ENCODE data around the gene NR4A1.

Gene NR4A1

GRCh38 chr12:52027085-52027843 is 24.0 kb upstream of the NR4A1 start:
- H3K4me3 Mint-ChIP-seq: no peak overlapping the region
- no peaks in the 10 kb centered on the region for H3K9me3 Mint-ChIP-seq
- ATAC-seq (no peak), DNase-seq (ENCODE audit: low spot score in 2 of 2) (no peak)
- peaks cover 18% of the 10 kb centered on the region for H3K36me3 Mint-ChIP-seq
- H3K27ac Mint-ChIP-seq: no peak overlapping the region
- peaks cover 38% of the 10 kb centered on the region for H3K4me1 Mint-ChIP-seq

GRCh38 chr12:52029685-52030084 is 21.6 kb upstream of the NR4A1 start:
- ATAC-seq: no peak
- no peaks in the 10 kb centered on the region for H3K9me3 Mint-ChIP-seq

DNA sequence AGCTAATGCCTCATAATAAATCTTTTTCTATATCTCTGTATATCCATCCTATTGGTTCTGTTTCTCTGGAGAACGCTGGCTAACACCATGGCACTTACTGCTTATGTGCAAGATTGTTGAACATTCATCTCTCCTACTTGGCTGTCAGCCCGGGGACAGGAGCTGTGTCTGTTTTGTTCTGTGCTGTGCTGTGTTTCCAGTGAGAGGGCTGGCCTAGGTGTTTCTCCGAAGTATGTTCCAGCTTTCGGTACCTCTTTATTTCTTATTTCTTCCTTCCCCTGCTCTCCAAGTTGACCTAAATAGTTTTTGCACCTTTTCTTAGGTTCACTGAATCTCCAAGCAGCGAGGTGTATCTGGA is 18.8 kb upstream of the NR4A1 start:
- no peak for ATAC-seq

More at GRCh38 chr12:52029685-52030084, 21.6 kb upstream of the NR4A1 start:
- Mint-ChIP-seq H3K4me3 (no peak overlapping the region), H3K4me1 (peaks cover 40% of the 10 kb centered on the region), H3K36me3 (peaks cover 21% of the 10 kb centered on the region), H3K27ac (no peak overlapping the region)
- DNase-seq (ENCODE audit: low spot score in 2 of 2): no peak

GRCh38 chr12:52032804-52033445 is 18.3 kb upstream of the NR4A1 start:
- H3K36me3 Mint-ChIP-seq: peaks cover 13% of the 10 kb centered on the region
- peak overlapping the region; percentile 93 for H3K27ac Mint-ChIP-seq
- ATAC-seq (peak; percentile 97), DNase-seq (ENCODE audit: low spot score in 2 of 2) (peak; percentile 75 to 93)
- no peaks in the 10 kb centered on the region for H3K9me3 Mint-ChIP-seq
- peak overlapping the region; percentile 68 for H3K4me3 Mint-ChIP-seq
- peaks cover 35% of the 10 kb centered on the region for H3K4me1 Mint-ChIP-seq

More for the DNA sequence above, 18.8 kb upstream of the NR4A1 start:
- Mint-ChIP-seq H3K4me1 (peaks cover 35% of the 10 kb centered on the region), H3K27ac (peak overlapping the region; percentile 93), H3K9me3 (no peaks in the 10 kb centered on the region), H3K36me3 (peaks cover 13% of the 10 kb centered on the region), H3K4me3 (peak overlapping the region; percentile 68)
- DNase-seq (ENCODE audit: low spot score in 2 of 2): no peak

- Mint-ChIP-seq H3K36me3 (peaks cover 13% of the 10 kb centered on the region), H3K9me3 (no peaks in the 10 kb centered on the region), H3K27ac (peak overlapping the region; percentile 93), H3K4me3 (peak overlapping the region; percentile 68), H3K4me1 (peaks cover 41% of the 10 kb centered on the region)
- DNase-seq (ENCODE audit: low spot score in 2 of 2) (no peak), ATAC-seq (no peak)
Observed at GRCh38 chr12:52033446-52034140, 17.6 kb upstream of the NR4A1 start.

DNA sequence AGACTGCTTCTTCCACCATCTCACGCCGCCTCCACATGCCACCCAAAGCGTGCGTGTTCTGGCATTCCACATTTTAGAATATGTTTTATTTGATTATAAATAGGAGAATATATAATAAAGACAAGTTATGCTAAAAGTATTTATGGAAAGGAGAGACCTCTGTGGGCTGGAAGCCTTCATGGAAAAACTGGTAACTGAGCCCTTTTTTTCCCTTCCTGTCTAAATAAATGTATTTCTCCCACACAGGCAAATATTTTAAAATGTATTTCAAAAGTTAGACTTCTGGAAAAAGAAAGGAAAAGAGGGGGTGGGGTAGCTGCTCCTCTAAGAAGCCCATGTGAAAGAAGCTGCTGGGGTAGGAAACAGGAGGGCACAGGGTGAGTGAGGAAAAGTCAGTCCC is 16.1 kb upstream of the NR4A1 start:
- no peak overlapping the region for H3K27ac Mint-ChIP-seq
- no peak for DNase-seq (ENCODE audit: low spot score in 2 of 2)
- H3K36me3 Mint-ChIP-seq: peaks cover 13% of the 10 kb centered on the region
- peak overlapping the region; percentile 68 for H3K4me3 Mint-ChIP-seq
- H3K9me3 Mint-ChIP-seq: no peaks in the 10 kb centered on the region
- H3K4me1 Mint-ChIP-seq: peaks cover 54% of the 10 kb centered on the region
- ATAC-seq: no peak

DNA sequence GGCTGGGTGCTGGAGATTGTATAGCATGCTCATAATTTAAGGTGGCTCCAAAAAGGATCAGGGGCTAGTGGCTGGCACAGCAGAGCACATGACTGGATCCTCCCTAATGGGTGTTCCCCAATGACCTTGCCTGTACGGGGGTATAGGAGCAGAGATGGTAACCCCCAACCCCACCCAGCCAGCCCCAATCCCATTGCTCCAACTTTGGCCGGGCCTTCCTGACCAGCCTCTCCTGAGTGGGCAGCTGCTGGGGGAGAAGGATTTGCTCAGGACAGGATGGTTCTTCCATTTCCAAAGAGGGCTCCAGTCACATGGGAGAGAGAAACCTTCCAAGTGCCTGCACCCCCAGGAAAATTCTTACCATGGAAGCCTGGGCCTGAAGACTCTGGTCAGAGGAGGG is 15.3 kb upstream of the NR4A1 start:
- Mint-ChIP-seq H3K4me3 (peak overlapping the region; percentile 68), H3K4me1 (peaks cover 61% of the 10 kb centered on the region), H3K27ac (no peak overlapping the region), H3K9me3 (no peaks in the 10 kb centered on the region), H3K36me3 (peaks cover 13% of the 10 kb centered on the region)
- no peak for ATAC-seq
- DNase-seq (ENCODE audit: low spot score in 2 of 2): no peak

DNA sequence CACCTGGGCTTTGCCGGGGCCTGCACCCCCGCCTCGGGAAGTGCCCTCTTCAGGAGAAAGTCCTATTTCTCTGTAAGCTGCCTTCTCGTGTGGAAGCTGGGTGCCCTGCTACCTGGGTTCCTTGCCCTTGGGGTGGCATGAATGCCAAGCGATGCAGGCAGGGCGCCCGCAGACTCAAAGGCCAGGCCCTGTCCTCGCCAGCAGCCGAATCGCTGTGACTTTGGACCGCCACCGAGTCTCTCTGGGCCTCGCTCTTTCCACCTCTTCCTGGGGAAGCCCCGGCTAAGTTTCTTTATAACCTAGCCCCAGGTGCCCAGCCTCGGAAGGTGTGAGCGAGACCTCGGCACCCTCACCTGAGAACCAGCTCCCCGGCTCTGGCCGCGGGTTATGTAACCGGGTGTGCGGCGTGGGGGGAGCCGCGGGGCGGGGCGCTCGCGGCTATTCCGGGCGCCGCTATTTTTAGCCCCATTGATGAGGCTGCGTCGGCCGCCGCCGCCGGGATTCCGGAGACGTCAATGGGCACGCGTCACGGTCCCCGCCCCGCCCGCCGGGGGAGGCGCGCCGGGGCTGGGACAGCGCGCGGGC is 14.6 kb upstream of the NR4A1 start:
- H3K27ac Mint-ChIP-seq: no peak overlapping the region
- DNase-seq (ENCODE audit: low spot score in 2 of 2) (peak; percentile 65 to 84), ATAC-seq (peak; percentile 61)
- peak overlapping the region; percentile 68 for H3K4me3 Mint-ChIP-seq
- no peaks in the 10 kb centered on the region for H3K9me3 Mint-ChIP-seq
- H3K4me1 Mint-ChIP-seq: peaks cover 65% of the 10 kb centered on the region
- H3K36me3 Mint-ChIP-seq: peaks cover 13% of the 10 kb centered on the region

GRCh38 chr12:52037248-52037861 is 13.9 kb upstream of the NR4A1 start:
- no peak for ATAC-seq
- Mint-ChIP-seq H3K27ac (peak overlapping the region; percentile 41), H3K4me1 (peaks cover 67% of the 10 kb centered on the region), H3K9me3 (no peaks in the 10 kb centered on the region), H3K36me3 (peaks cover 19% of the 10 kb centered on the region), H3K4me3 (peak overlapping the region; percentile 68)
- no peak for DNase-seq (ENCODE audit: low spot score in 2 of 2)

GRCh38 chr12:52038447-52038846 is 12.8 kb upstream of the NR4A1 start:
- no peaks in the 10 kb centered on the region for H3K9me3 Mint-ChIP-seq
- H3K36me3 Mint-ChIP-seq: peaks cover 15% of the 10 kb centered on the region
- ATAC-seq: no peak
- H3K4me3 Mint-ChIP-seq: peak overlapping the region; percentile 68
- peak overlapping the region; percentile 41 for H3K27ac Mint-ChIP-seq
- peaks cover 62% of the 10 kb centered on the region for H3K4me1 Mint-ChIP-seq
- no peak for DNase-seq (ENCODE audit: low spot score in 2 of 2)

DNA sequence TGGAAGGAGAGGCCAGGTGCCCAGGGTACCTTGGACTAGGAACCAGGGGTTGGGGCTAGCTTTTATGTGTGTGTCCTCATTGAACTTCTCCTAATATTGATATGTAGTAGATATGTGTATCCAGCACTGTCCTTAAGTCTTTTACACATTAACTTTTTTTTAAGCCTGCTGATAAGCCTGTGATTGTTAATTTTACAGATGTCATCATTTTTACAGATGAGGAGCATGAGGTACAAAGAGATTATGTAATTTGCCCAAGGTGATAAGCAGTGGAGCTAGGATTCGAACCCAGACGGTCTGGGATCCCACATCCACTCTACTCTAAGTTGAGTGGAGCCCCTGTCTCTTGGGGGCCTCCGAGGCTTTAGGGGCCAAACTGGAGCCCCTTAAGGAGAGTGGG is 10.2 kb upstream of the NR4A1 start:
- H3K4me1 Mint-ChIP-seq: peaks cover 53% of the 10 kb centered on the region
- DNase-seq (ENCODE audit: low spot score in 2 of 2): no peak
- no peaks in the 10 kb centered on the region for H3K9me3 Mint-ChIP-seq
- no peak for ATAC-seq
- H3K27ac Mint-ChIP-seq: no peak overlapping the region
- peaks cover 6% of the 10 kb centered on the region for H3K36me3 Mint-ChIP-seq
- H3K4me3 Mint-ChIP-seq: no peak overlapping the region

- H3K4me3 Mint-ChIP-seq: peak overlapping the region; percentile 56
- DNase-seq (ENCODE audit: low spot score in 2 of 2) (no peak), ATAC-seq (peak; percentile 14)
- H3K27ac Mint-ChIP-seq: peak overlapping the region; percentile 87
- peaks cover 6% of the 10 kb centered on the region for H3K36me3 Mint-ChIP-seq
- no peaks in the 10 kb centered on the region for H3K9me3 Mint-ChIP-seq
- peaks cover 50% of the 10 kb centered on the region for H3K4me1 Mint-ChIP-seq
Observed at GRCh38 chr12:52041695-52042123, 9.5 kb upstream of the NR4A1 start.

DNA sequence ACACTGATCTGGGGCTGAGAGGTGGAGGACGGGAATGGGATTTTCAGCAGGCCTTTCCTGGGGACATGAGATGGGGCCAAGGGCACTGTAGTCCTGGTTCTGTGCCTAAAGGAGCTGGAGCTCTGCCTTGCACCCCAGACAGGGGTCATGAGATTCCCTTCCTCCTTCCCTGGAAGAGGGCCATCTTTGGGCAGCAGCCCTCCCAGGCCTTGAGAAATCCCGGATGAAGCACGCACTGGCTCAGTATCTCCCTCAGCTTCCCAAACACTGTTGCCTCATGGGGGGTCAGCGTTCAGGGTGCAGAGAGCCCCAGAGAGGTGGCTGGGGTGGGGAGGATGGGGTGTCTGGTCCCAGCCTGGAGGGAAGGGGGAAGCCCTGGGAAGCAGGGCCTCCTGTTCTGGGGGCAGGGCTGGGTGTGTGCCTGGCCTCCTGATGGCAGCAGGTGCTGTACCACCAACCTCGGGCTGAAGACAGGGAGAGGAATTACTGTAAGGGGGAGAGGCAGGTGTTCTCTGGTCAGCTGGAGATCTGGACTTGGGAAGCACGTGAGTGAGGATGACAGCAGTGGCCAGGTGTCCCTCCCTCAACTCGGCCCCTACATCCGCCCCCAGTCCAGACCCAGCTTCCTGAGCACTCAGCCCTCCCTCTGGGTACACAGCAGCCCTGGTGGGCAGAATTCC is 8.4 kb upstream of the NR4A1 start:
- Mint-ChIP-seq H3K4me3 (no peak overlapping the region), H3K36me3 (peaks cover 12% of the 10 kb centered on the region), H3K9me3 (no peaks in the 10 kb centered on the region), H3K27ac (peak overlapping the region; percentile 87), H3K4me1 (peaks cover 50% of the 10 kb centered on the region)
- DNase-seq (ENCODE audit: low spot score in 2 of 2) (no peak), ATAC-seq (no peak)

DNA sequence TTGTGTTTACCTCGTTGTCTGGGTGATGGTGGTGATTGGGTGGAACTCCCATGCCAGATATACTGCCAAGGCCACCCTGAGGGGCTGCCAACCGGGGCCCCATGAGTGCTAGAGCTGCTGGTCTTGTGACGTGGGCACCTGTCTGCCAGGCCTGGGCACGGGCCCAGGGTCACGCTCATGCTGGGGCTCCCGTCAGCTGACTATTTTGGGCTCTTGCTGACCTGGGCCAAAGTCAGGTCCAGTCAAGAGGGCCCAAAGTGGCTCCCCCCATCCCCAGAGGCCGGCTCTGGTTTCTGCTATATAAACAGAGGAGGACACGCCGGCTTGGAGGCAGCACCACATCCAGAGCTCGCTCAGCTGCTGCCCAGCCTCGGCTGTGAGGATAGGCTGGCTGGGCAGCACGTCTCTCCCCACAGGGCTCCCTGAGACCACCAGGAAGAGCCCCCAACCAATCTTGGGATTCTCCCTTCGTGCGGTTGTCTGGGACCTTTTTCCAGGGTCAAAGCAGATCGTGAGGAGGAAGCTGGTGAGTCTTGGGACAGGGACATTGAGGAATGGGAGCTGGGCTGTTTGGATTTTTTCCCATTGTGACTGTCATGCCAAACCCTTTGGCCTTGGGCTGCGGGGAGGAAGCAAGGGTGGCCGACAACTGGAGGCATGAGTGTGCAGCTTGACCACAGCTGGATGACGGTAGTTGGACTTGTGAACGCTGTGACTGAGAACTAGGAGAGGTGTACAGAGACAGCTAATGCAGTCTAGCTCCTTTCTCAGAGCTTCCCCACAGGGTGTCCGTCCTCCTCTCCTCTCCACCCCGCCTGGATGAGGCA is 7.6 kb upstream of the NR4A1 start:
- peak overlapping the region; percentile 87 for H3K27ac Mint-ChIP-seq
- peaks cover 12% of the 10 kb centered on the region for H3K36me3 Mint-ChIP-seq
- H3K4me1 Mint-ChIP-seq: peaks cover 43% of the 10 kb centered on the region
- no peaks in the 10 kb centered on the region for H3K9me3 Mint-ChIP-seq
- no peak for ATAC-seq
- H3K4me3 Mint-ChIP-seq: no peak overlapping the region
- no peak for DNase-seq (ENCODE audit: low spot score in 2 of 2)

All from stimulated activated effector memory CD8-positive, alpha-beta T cell treated with anti-CD3 and anti-CD28 coated beads, Interleukin-12 subunit alpha, Interleukin-12 subunit beta, amount 100 ng/mL, for 72 hours (primary cell).